ENCODE measurements around the gene HS3ST4. TPM values are rescaled to one million over a fixed set of nuclear protein-coding genes. Genes with fewer than 3 reads are reported as not detected.
"Not testable (repeated sequence)": the region's sequence is repeated elsewhere in the genome, so short reads cannot be mapped to it uniquely, and the experiment has no call there.

The HS3ST4 gene
- polyA plus RNA-seq, 1 experiment = not detected

GRCh38 chr16:26016989-26017388 is 325.2 kb downstream of the HS3ST4 start:
- Histone ChIP-seq H3K27me3 (ENCODE audit: control insufficient read depth, insufficient read depth, low read length) (no peaks in the 10 kb centered on the region), H3K36me3 (ENCODE audit: control insufficient read depth, insufficient read depth, low read length) (no peaks in the 10 kb centered on the region), H3K4me3 (ENCODE audit: low read depth, low read length) (no peak overlapping the region)
- DNase-seq (ENCODE audit: low read depth) = no peak
- ChIA-PET CTCF (no interaction called here), POLR2A (no interaction called here)
- no peak for TF ChIP-seq CTCF (IDR thresholded peaks at IDR 0.05; ENCODE audit: insufficient read depth, low read depth, low read length)

- no peak for DNase-seq (ENCODE audit: low read depth)
- no peak for TF ChIP-seq CTCF (IDR thresholded peaks at IDR 0.05; ENCODE audit: insufficient read depth, low read depth, low read length)
- POLR2A ChIA-PET = no interaction called here
- no peaks in the 10 kb centered on the region for H3K27me3 ChIP-seq (ENCODE audit: control insufficient read depth, insufficient read depth, low read length)
- CTCF ChIA-PET = no interaction called here
- H3K36me3 ChIP-seq (ENCODE audit: control insufficient read depth, insufficient read depth, low read length) = no peaks in the 10 kb centered on the region
- H3K4me3 ChIP-seq (ENCODE audit: low read depth, low read length) = no peak overlapping the region
Observed at GRCh38 chr16:26019381-26020242, 327.9 kb downstream of the HS3ST4 start.

GRCh38 chr16:26026709-26027450 is 335.1 kb downstream of the HS3ST4 start:
- CTCF ChIA-PET = no interaction called here
- POLR2A ChIA-PET = no interaction called here
- DNase-seq (ENCODE audit: low read depth) = no peak
- Histone ChIP-seq H3K27me3 (ENCODE audit: control insufficient read depth, insufficient read depth, low read length) (no peaks in the 10 kb centered on the region), H3K4me3 (ENCODE audit: low read depth, low read length) (no peak overlapping the region), H3K36me3 (ENCODE audit: control insufficient read depth, insufficient read depth, low read length) (no peaks in the 10 kb centered on the region)
- no peak for TF ChIP-seq CTCF (IDR thresholded peaks at IDR 0.05; ENCODE audit: insufficient read depth, low read depth, low read length)

GRCh38 chr16:26031286-26031685 is 339.5 kb downstream of the HS3ST4 start:
- no peaks in the 10 kb centered on the region for H3K27me3 ChIP-seq (ENCODE audit: control insufficient read depth, insufficient read depth, low read length)
- CTCF ChIA-PET = no interaction called here

GRCh38 chr16:26032661-26033060 is 340.9 kb downstream of the HS3ST4 start:
- H3K27me3 ChIP-seq (ENCODE audit: control insufficient read depth, insufficient read depth, low read length); POLR2A ChIA-PET; H3K4me3 ChIP-seq (ENCODE audit: low read depth, low read length); H3K36me3 ChIP-seq (ENCODE audit: control insufficient read depth, insufficient read depth, low read length); CTCF ChIA-PET; DNase-seq (ENCODE audit: low read depth): not testable (repeated sequence)

More at GRCh38 chr16:26031286-26031685, 339.5 kb downstream of the HS3ST4 start:
- Histone ChIP-seq H3K4me3 (ENCODE audit: low read depth, low read length) (no peak overlapping the region), H3K36me3 (ENCODE audit: control insufficient read depth, insufficient read depth, low read length) (no peaks in the 10 kb centered on the region)
- POLR2A ChIA-PET = no interaction called here
- TF ChIP-seq CTCF (IDR thresholded peaks at IDR 0.05; ENCODE audit: insufficient read depth, low read depth, low read length) = no peak
- DNase-seq (ENCODE audit: low read depth) = no peak

Data from BJ (cell line).